Measurements from ENCODE around the gene COG6. TPM values are rescaled to one million over a fixed set of nuclear protein-coding genes. Genes with fewer than 3 reads are reported as not detected.

COG6 gene
- total RNA-seq, 2 experiments from 2014 or later = 30.1 to 33.2 TPM

- intact Hi-C loops (cut with micrococcal nuclease; ENCODE audit: unreplicated experiment) = no loop called here
- Histone ChIP-seq H2AFZ (ENCODE audit: low read length) (no peak overlapping the region), H3K36me3 (ENCODE audit: insufficient read depth, low read length) (no peaks in the 10 kb centered on the region), H3K27ac (ENCODE audit: low read depth, low read length, poor library complexity, severe bottlenecking) (no peak overlapping the region), H3K4me2 (ENCODE audit: low read length) (no peak overlapping the region), H3K4me1 (ENCODE audit: insufficient read depth, low read length, poor library complexity, severe bottlenecking) (no peaks in the 10 kb centered on the region), H3K79me2 (ENCODE audit: insufficient read depth, low read depth, low read length) (no peaks in the 10 kb centered on the region), H4K20me1 (ENCODE audit: insufficient read depth, low read length) (no peaks in the 10 kb centered on the region), H3K4me3 (ENCODE audit: low read depth, low read length, poor library complexity, severe bottlenecking) (no peak overlapping the region), H3K9me3 (ENCODE audit: low read length) (no peaks in the 10 kb centered on the region), H3K9me2 (ENCODE audit: insufficient read depth, low read length) (no peaks in the 10 kb centered on the region)
- TF ChIP-seq CTCF (conservative IDR thresholded peaks at IDR 0.05; ENCODE audit: low read length) (no peak), EZH2phosphoT487 (IDR thresholded peaks at IDR 0.05; ENCODE audit: borderline replicate concordance, low read depth, low read length) (no peak)
- CTCF ChIA-PET (ENCODE audit: unreplicated experiment) = no interaction called here
- TSS peak; percentile 59 for BruUV-seq (replicated peaks)
- POLR2A ChIA-PET = interaction anchor here (0.8 to 1.2 kb wide), 3 partner anchors 23 to 82 kb away, joined by 3 to 4 read pairs (median 3); no protein-coding TSS in a partner anchor
- DNase-seq (ENCODE audit: low spot score) = no peak
Measured at GRCh38 chr13:39751805-39752204, 96.3 kb downstream of the COG6 start.

GRCh38 chr13:39760521-39760920 is 105.1 kb downstream of the COG6 start:
- Histone ChIP-seq H3K4me1 (ENCODE audit: insufficient read depth, low read length, poor library complexity, severe bottlenecking) (no peaks in the 10 kb centered on the region), H3K36me3 (ENCODE audit: insufficient read depth, low read length) (no peaks in the 10 kb centered on the region), H4K20me1 (ENCODE audit: insufficient read depth, low read length) (no peaks in the 10 kb centered on the region), H3K27ac (ENCODE audit: low read depth, low read length, poor library complexity, severe bottlenecking) (no peak overlapping the region), H3K4me3 (ENCODE audit: low read depth, low read length, poor library complexity, severe bottlenecking) (no peak overlapping the region), H3K9me2 (ENCODE audit: insufficient read depth, low read length) (no peaks in the 10 kb centered on the region), H3K79me2 (ENCODE audit: insufficient read depth, low read depth, low read length) (no peaks in the 10 kb centered on the region), H3K9me3 (ENCODE audit: low read length) (no peaks in the 10 kb centered on the region), H3K4me2 (ENCODE audit: low read length) (no peak overlapping the region), H2AFZ (ENCODE audit: low read length) (no peak overlapping the region)
- no peak for TF ChIP-seq CTCF (conservative IDR thresholded peaks at IDR 0.05; ENCODE audit: low read length)
- no peak for TF ChIP-seq EZH2phosphoT487 (IDR thresholded peaks at IDR 0.05; ENCODE audit: borderline replicate concordance, low read depth, low read length)
- intact Hi-C loops (cut with micrococcal nuclease; ENCODE audit: unreplicated experiment) = no loop called here
- ChIA-PET POLR2A (no interaction called here), CTCF (ENCODE audit: unreplicated experiment) (no interaction called here)
- no peak for DNase-seq (ENCODE audit: low spot score)
- no TSS peak for BruUV-seq (replicated peaks)

GRCh38 chr13:39765801-39766463 is 110.5 kb downstream of the COG6 start:
- ChIA-PET POLR2A (no interaction called here), CTCF (ENCODE audit: unreplicated experiment) (no interaction called here)
- Histone ChIP-seq H3K9me2 (ENCODE audit: insufficient read depth, low read length) (no peaks in the 10 kb centered on the region), H3K9me3 (ENCODE audit: low read length) (no peaks in the 10 kb centered on the region), H2AFZ (ENCODE audit: low read length) (no peak overlapping the region), H3K79me2 (ENCODE audit: insufficient read depth, low read depth, low read length) (no peaks in the 10 kb centered on the region), H3K4me3 (ENCODE audit: low read depth, low read length, poor library complexity, severe bottlenecking) (no peak overlapping the region), H3K27ac (ENCODE audit: low read depth, low read length, poor library complexity, severe bottlenecking) (no peak overlapping the region), H3K4me2 (ENCODE audit: low read length) (no peak overlapping the region), H3K36me3 (ENCODE audit: insufficient read depth, low read length) (no peaks in the 10 kb centered on the region), H3K4me1 (ENCODE audit: insufficient read depth, low read length, poor library complexity, severe bottlenecking) (peaks cover 5% of the 10 kb centered on the region), H4K20me1 (ENCODE audit: insufficient read depth, low read length) (no peaks in the 10 kb centered on the region)
- TF ChIP-seq CTCF (conservative IDR thresholded peaks at IDR 0.05; ENCODE audit: low read length) = peak; percentile 67
- no peak for TF ChIP-seq EZH2phosphoT487 (IDR thresholded peaks at IDR 0.05; ENCODE audit: borderline replicate concordance, low read depth, low read length)
- intact Hi-C loops (cut with micrococcal nuclease; ENCODE audit: unreplicated experiment) = no loop called here
- peak; percentile 49 for DNase-seq (ENCODE audit: low spot score)
- no TSS peak for BruUV-seq (replicated peaks)
